Measurements from ENCODE around the gene RNASET2. TPM values are rescaled to one million over a fixed set of nuclear protein-coding genes. Genes with fewer than 3 reads are reported as not detected.

The RNASET2 gene
- total and polyA plus RNA-seq, 2 of the 13 experiments (the other 11 are each of a cell fraction or from before 2014, with no cell fraction given), result 44.6 to 597 TPM

DNA sequence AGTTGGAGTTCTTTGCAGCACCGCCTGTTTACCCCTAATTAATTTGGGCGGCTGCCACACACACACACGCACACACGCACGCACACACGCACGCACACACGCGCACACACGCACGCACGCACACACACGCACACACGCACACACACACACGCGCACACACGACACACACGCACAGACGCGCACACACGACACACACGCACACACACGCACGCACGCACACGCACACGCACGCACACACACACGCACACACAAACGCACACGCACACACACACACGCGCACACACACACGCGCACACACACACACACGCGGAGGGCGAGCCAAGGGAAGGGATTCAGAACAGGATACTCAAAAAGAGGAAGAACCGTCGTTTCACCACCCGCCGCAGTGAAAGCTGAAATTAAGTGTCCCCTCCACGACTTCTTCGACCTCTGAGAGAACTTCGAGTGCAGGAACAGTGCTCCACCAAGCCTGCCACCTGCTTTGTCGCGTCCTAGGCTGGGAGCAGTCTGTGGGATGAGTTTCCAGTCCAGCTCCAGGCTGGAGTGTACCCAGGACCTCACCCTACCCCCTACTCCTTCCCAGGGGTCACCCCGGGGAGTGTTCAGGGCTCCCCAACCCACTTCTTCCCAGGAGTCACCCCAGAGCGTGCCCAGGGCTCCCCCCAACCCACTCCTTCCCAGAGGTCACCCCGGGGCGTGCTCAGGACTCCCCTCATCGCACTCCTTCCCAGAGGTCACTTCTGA, 1.1 kb downstream of the RNASET2 start (continued):
- TF ChIP-seq TBX2 (CRISPR knock-in tag; IDR thresholded peaks at IDR 0.05; ENCODE audit: borderline replicate concordance), result no peak
- TF ChIP-seq RBM22 (optimal IDR thresholded peaks at IDR 0.05; ENCODE audit: low read length), result no peak
- TF ChIP-seq, protein P1, sequence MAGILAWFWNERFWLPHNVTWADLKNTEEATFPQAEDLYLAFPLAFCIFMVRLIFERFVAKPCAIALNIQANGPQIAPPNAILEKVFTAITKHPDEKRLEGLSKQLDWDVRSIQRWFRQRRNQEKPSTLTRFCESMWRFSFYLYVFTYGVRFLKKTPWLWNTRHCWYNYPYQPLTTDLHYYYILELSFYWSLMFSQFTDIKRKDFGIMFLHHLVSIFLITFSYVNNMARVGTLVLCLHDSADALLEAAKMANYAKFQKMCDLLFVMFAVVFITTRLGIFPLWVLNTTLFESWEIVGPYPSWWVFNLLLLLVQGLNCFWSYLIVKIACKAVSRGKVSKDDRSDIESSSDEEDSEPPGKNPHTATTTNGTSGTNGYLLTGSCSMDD (CRISPR knock-in tag; IDR thresholded peaks at IDR 0.05), result no peak
- TF ChIP-seq FIP1L1 (IDR thresholded peaks at IDR 0.05; ENCODE audit: borderline replicate concordance, insufficient read depth, low read depth, low read length), result no peak
- TF ChIP-seq, protein P2, sequence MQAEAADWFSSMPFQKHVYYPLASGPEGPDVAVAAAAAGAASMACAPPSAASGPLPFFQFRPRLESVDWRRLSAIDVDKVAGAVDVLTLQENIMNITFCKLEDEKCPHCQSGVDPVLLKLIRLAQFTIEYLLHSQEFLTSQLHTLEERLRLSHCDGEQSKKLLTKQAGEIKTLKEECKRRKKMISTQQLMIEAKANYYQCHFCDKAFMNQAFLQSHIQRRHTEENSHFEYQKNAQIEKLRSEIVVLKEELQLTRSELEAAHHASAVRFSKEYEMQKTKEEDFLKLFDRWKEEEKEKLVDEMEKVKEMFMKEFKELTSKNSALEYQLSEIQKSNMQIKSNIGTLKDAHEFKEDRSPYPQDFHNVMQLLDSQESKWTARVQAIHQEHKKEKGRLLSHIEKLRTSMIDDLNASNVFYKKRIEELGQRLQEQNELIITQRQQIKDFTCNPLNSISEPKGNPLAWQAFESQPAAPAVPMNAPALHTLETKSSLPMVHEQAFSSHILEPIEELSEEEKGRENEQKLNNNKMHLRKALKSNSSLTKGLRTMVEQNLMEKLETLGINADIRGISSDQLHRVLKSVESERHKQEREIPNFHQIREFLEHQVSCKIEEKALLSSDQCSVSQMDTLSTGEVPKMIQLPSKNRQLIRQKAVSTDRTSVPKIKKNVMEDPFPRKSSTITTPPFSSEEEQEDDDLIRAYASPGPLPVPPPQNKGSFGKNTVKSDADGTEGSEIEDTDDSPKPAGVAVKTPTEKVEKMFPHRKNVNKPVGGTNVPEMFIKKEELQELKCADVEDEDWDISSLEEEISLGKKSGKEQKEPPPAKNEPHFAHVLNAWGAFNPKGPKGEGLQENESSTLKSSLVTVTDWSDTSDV (CRISPR knock-in tag; IDR thresholded peaks at IDR 0.05), result no peak
- TF ChIP-seq CBFB (CRISPR knock-in tag; IDR thresholded peaks at IDR 0.05), result no peak
- TF ChIP-seq, protein P3, sequence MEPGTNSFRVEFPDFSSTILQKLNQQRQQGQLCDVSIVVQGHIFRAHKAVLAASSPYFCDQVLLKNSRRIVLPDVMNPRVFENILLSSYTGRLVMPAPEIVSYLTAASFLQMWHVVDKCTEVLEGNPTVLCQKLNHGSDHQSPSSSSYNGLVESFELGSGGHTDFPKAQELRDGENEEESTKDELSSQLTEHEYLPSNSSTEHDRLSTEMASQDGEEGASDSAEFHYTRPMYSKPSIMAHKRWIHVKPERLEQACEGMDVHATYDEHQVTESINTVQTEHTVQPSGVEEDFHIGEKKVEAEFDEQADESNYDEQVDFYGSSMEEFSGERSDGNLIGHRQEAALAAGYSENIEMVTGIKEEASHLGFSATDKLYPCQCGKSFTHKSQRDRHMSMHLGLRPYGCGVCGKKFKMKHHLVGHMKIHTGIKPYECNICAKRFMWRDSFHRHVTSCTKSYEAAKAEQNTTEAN (CRISPR knock-in tag; conservative IDR thresholded peaks at IDR 0.05), result peak; percentile 81
- TF ChIP-seq NFKBIZ (CRISPR knock-in tag; IDR thresholded peaks at IDR 0.05), result no peak
- no peak for TF ChIP-seq SOX6 (IDR thresholded peaks at IDR 0.05)
- no peak for TF ChIP-seq SOX6 (CRISPR knock-in tag; IDR thresholded peaks at IDR 0.05)
- TF ChIP-seq, protein P4, sequence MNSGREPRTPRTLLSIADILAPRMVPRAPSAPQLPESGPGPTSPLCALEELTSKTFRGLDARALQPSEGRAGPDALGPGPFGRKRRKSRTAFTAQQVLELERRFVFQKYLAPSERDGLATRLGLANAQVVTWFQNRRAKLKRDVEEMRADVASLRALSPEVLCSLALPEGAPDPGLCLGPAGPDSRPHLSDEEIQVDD (CRISPR knock-in tag; IDR thresholded peaks at IDR 0.05; ENCODE audit: borderline replicate concordance), result 0 out of 2 replicates have a peak, but pooled peaks have one; percentile 29
- TF ChIP-seq, protein P5, sequence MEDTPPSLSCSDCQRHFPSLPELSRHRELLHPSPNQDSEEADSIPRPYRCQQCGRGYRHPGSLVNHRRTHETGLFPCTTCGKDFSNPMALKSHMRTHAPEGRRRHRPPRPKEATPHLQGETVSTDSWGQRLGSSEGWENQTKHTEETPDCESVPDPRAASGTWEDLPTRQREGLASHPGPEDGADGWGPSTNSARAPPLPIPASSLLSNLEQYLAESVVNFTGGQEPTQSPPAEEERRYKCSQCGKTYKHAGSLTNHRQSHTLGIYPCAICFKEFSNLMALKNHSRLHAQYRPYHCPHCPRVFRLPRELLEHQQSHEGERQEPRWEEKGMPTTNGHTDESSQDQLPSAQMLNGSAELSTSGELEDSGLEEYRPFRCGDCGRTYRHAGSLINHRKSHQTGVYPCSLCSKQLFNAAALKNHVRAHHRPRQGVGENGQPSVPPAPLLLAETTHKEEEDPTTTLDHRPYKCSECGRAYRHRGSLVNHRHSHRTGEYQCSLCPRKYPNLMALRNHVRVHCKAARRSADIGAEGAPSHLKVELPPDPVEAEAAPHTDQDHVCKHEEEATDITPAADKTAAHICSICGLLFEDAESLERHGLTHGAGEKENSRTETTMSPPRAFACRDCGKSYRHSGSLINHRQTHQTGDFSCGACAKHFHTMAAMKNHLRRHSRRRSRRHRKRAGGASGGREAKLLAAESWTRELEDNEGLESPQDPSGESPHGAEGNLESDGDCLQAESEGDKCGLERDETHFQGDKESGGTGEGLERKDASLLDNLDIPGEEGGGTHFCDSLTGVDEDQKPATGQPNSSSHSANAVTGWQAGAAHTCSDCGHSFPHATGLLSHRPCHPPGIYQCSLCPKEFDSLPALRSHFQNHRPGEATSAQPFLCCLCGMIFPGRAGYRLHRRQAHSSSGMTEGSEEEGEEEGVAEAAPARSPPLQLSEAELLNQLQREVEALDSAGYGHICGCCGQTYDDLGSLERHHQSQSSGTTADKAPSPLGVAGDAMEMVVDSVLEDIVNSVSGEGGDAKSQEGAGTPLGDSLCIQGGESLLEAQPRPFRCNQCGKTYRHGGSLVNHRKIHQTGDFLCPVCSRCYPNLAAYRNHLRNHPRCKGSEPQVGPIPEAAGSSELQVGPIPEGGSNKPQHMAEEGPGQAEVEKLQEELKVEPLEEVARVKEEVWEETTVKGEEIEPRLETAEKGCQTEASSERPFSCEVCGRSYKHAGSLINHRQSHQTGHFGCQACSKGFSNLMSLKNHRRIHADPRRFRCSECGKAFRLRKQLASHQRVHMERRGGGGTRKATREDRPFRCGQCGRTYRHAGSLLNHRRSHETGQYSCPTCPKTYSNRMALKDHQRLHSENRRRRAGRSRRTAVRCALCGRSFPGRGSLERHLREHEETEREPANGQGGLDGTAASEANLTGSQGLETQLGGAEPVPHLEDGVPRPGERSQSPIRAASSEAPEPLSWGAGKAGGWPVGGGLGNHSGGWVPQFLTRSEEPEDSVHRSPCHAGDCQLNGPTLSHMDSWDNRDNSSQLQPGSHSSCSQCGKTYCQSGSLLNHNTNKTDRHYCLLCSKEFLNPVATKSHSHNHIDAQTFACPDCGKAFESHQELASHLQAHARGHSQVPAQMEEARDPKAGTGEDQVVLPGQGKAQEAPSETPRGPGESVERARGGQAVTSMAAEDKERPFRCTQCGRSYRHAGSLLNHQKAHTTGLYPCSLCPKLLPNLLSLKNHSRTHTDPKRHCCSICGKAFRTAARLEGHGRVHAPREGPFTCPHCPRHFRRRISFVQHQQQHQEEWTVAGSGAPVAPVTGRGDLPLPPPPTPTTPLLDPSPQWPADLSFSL (CRISPR knock-in tag; IDR thresholded peaks at IDR 0.05), result peak; percentile 91
- no peak for TF ChIP-seq NR2F1 (CRISPR knock-in tag; IDR thresholded peaks at IDR 0.05)
- peak; percentile 91 for TF ChIP-seq TARDBP (CRISPR knock-in tag; IDR thresholded peaks at IDR 0.05)
- no peak for TF ChIP-seq SP5 (CRISPR knock-in tag; IDR thresholded peaks at IDR 0.05; ENCODE audit: borderline replicate concordance, low read depth)
- no peak for TF ChIP-seq TCF7L2 (IDR thresholded peaks at IDR 0.05; ENCODE audit: low read depth, low read length)
- TF ChIP-seq ZMAT3 (CRISPR knock-in tag; conservative IDR thresholded peaks at IDR 0.05), result no peak

Data from HepG2 (cell line).